Frontal cortex (tissue), 4 donors: Measurements from ENCODE around the gene CEP68. TPM values are rescaled to one million over a fixed set of nuclear protein-coding genes. Genes with fewer than 3 reads are reported as not detected.
"Not testable (repeated sequence)": the region's sequence is repeated elsewhere in the genome, so short reads cannot be mapped to it uniquely, and the experiment has no call there.

Experiments
- DNase-seq, 2 donors: peaks; one replicate each; pipeline ENCODE4 v3.0.0; 2012; ENCODE audit warnings: low spot score in 2 of 2
- FAIRE-seq: peaks from 2 replicates; lab custom pipeline; 2012; peaks lifted over from hg19 to GRCh38; lab: Jason Lieb, UNC
- total RNA-seq: library from RNA; depleted of rRNA; stranded (reverse); fragments of >200 nt; gene quantifications from one replicate; pipeline ENCODE4 v1.2.3, GENCODE V29; 2014
- donor health status: control.
- donor health status: control.
- donor health status: control.

The CEP68 gene
- total RNA-seq, 1 donor from 2014 or later, result 46.5 TPM

GRCh38 chr2:65027616-65028244, 28.5 kb upstream of the CEP68 start:
- FAIRE-seq (no peak), DNase-seq (no peak)

- DNase-seq (no peak), FAIRE-seq (no peak)
Measured at GRCh38 chr2:65030476-65031332, 25.5 kb upstream of the CEP68 start.

- no peak for FAIRE-seq
- DNase-seq, result no peak
Measured at GRCh38 chr2:65031341-65032018, 24.7 kb upstream of the CEP68 start.

GRCh38 chr2:65032019-65032975, 23.9 kb upstream of the CEP68 start:
- DNase-seq, result no peak
- FAIRE-seq, result no peak

- no peak for DNase-seq
- FAIRE-seq, result no peak
Measured at GRCh38 chr2:65033178-65033577, 23.0 kb upstream of the CEP68 start.

- not testable (repeated sequence) for FAIRE-seq, DNase-seq
Measured at GRCh38 chr2:65033667-65034066, 22.5 kb upstream of the CEP68 start.

- DNase-seq (no peak), FAIRE-seq (no peak)
Measured at GRCh38 chr2:65035351-65035943, 20.8 kb upstream of the CEP68 start.

- no peak for FAIRE-seq
Measured at GRCh38 chr2:65037178-65037577, 19.0 kb upstream of the CEP68 start.

GRCh38 chr2:65039640-65040039, 16.6 kb upstream of the CEP68 start:
- FAIRE-seq, result no peak
- DNase-seq, result no peak

More at GRCh38 chr2:65037178-65037577, 19.0 kb upstream of the CEP68 start:
- DNase-seq, result no peak

GRCh38 chr2:65040400-65041261, 15.6 kb upstream of the CEP68 start:
- no peak for FAIRE-seq
- peak; percentile 44 to 82 for DNase-seq

GRCh38 chr2:65043001-65043400, 13.2 kb upstream of the CEP68 start:
- DNase-seq (no peak), FAIRE-seq (no peak)

- FAIRE-seq, result no peak
- DNase-seq, result no peak
Measured at GRCh38 chr2:65044097-65044735, 12.0 kb upstream of the CEP68 start.

- FAIRE-seq, result no peak
Measured at GRCh38 chr2:65045651-65046050, 10.6 kb upstream of the CEP68 start.

GRCh38 chr2:65046633-65047407, 9.4 kb upstream of the CEP68 start:
- FAIRE-seq, result no peak
- no peak for DNase-seq

More at GRCh38 chr2:65045651-65046050, 10.6 kb upstream of the CEP68 start:
- no peak for DNase-seq

- FAIRE-seq, result no peak
- no peak for DNase-seq
Measured at GRCh38 chr2:65049010-65049639, 7.1 kb upstream of the CEP68 start.

GRCh38 chr2:65050931-65051330, 5.3 kb upstream of the CEP68 start:
- DNase-seq (no peak), FAIRE-seq (no peak)

- FAIRE-seq, result no peak
Measured at GRCh38 chr2:65053199-65053598, 3.0 kb upstream of the CEP68 start.

More at GRCh38 chr2:65053199-65053598, 3.0 kb upstream of the CEP68 start:
- DNase-seq, result no peak
